NK-92 (cell line): Measurements from ENCODE around the gene PRDM16.

Experiments used
- DNase-seq: peaks from one replicate; lab custom pipeline; 2025; ENCODE audit not compliant: unreplicated experiment; lab: John Stamatoyannopoulos, UW

PRDM16 gene

DNA sequence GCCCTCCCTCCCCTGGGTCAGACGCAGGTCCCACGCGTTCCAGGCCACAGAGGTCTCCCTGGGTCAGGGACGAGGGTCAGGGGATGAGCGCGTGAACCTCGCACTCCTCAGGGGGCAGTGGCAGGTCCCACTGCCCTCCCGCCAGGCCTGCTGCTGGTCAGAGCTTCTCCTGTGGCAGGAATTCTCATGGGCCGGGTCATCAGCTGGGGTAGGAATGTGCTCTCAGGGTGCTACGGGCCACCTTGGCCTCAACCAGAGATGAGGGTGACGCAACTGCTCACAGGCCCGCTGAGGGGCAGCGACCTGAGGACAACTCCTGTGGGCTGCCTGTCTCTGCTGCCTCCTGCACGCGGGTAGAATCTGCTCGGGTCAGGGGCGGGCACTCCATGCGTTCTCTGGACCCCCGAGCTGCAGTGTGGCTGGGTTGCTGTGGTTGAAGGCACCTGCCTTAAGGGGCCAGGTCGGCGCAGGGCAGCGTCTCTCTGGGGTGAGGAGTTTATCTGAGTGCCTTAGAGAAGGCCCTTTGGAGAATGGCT is 128.8 kb downstream of the PRDM16 start:
- DNase-seq = no peak

DNA sequence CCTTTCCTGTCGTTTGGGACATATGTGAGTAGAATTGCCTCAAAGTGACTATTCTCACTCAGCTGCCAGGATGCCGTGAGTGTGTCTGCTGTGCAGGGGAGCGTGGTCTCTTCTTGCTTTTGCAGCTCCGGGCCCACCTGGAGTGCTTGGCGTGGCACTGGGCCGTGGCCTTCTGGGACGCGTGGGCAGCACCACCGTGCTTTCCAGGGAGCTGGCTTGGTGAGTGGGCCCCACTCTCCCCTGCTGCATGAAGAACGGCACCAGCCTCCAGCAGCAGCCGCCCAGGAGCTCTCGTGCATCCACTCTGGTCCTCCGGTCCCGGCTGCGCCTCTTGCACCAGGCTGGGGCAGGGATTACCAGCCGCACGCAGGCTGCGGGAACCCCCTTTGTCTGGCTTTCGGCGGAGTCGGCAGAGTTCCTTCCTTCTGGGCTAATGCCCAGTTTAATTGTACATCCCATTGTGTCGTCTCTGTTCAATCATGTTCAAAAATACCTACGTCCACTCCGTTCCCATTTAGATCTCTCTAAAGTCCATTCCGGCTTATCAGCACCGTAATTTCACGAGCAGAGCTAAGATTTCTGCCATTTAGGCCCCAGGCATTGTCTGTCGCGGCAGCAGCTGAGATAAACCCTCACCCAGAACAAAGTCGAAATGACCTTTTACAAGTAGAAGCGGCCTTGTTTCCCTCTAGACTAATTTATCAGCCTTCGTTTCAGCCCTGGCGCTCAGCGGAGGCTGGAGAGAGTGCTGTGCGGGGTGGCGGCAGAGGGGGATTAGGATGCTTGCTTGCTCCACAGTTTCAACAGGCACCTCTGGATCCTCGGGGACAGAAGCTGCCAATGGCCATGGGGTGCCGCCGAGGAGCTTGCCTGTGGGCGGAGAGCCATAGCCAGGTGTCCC is 129.6 kb downstream of the PRDM16 start:
- DNase-seq = no peak

DNA sequence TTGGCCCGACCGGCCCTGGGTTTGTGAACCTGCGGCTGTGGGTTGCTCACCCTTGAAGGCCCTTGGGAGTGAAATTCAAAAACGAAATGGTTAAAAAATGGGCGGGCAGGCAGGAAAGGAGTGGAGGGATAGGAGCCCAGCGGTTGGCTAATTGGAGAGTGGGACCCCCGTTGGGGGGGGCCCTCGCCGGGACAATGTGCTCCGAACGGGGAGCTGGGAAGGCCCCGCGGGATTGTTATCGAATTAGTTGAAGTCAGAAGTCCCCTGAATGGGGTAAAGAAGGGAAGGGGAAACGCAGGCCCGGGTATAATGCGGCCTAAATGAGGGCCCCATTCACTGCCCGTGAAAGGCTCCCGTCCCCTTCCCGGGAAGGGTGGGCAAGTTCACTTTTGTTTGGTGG is 135.7 kb downstream of the PRDM16 start:
- DNase-seq = no peak

DNA sequence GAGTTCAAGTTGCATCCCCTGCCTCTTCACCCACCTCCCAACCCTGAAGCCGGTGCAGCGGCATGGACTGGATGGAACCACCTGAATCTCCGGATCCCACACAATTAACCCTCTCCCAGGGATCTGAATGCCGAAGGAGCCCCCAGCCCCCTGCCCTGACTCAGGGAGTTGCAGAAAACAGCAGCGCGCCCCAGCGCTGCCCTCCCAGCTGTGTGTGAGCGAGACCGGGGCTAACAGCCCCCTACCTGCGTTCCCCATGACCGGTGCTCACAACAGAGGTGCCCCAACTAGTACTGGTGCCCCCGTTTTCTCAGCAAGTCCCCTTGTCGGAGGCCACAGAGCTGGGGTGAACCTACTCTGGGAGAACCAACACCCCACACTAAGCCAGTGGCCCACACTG is 136.8 kb downstream of the PRDM16 start:
- no peak for DNase-seq

DNA sequence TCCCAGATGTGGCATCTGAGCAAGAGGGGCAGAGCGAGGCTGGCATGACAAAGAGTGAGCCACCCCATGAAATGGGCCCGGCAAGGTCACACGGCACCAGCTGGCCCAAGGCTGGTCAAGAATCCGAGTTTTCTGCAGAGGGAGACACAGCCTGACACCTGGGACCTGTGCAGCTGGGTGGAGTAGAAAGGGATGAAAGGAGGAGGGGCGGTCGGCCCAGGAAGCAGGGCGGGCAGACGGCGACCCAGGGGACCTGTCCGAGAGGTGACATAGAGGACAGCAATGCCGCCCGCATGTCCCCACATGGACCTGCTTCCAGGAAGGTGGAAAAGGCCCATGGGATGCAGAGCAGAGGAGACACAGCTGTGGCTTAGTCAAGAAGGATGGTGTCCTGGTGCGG is 137.7 kb downstream of the PRDM16 start:
- DNase-seq = no peak

DNA sequence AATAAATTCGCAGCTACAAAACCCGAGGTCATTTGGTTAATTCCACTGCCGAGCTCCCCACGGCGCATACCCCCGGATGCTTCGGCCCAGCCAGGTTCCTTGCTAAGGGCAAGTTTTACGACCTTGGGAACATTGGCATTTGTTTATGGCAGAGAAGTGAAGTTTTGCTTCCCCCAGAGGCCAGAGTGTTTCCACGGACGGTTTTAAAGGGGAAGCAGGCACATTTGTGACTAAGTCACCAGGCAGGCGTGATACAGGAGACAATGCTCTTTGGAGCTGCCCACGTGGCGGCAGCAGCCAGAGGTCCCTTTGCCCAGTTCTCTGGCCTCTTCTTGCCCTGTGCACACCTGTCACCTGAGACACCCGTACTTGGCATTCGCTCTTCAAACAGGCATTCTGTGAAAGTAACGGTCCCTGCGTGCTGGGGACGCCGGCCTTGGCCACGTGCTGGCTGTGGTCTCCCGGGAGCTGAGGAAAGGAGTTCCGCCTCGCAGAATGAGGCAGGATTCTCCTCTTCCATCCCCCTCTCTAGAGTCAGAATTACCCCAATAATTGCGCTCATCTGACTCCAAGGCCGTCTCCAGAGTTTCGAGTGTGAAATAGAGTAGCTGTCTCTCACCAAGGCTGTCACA is 138.3 kb downstream of the PRDM16 start:
- no peak for DNase-seq

DNA sequence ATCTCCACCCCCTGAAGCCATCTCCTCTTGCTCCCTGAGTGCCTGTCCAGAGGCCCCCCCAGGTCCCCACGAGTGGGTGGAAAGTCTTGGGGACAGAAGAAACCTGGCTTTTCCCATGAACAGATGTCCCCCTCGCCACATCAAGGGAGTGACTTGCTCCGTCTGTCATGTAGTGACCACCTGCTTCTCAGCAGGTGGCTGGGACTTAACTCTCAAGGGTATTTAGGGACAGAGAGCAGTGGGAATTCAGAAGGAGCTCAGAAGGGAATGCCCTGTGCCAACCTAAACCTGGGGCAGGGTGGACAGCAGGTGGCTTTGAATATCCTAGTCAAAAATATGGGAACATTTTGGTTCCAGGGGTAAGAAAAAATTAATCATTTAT is 139.8 kb downstream of the PRDM16 start:
- DNase-seq = no peak

DNA sequence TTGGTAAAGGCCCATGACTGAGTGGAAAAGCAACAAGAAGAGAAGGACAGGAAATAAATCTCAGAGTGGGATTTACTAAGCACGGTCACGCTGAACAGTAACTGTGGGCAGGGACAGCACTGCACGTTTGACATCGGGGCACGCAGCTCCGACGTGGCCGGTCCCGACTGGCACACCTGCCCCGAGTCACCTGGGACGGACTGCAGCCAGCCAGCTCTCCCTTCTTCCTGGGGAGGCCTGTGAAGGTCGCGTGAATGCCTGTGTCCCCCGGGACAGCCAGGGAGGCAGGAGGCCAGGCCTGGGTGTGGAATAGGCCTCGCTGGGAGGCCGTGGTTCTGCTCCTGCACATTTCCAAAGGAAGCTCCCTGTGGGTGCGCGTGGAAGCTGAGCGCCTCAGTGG is 140.2 kb downstream of the PRDM16 start:
- DNase-seq = no peak

DNA sequence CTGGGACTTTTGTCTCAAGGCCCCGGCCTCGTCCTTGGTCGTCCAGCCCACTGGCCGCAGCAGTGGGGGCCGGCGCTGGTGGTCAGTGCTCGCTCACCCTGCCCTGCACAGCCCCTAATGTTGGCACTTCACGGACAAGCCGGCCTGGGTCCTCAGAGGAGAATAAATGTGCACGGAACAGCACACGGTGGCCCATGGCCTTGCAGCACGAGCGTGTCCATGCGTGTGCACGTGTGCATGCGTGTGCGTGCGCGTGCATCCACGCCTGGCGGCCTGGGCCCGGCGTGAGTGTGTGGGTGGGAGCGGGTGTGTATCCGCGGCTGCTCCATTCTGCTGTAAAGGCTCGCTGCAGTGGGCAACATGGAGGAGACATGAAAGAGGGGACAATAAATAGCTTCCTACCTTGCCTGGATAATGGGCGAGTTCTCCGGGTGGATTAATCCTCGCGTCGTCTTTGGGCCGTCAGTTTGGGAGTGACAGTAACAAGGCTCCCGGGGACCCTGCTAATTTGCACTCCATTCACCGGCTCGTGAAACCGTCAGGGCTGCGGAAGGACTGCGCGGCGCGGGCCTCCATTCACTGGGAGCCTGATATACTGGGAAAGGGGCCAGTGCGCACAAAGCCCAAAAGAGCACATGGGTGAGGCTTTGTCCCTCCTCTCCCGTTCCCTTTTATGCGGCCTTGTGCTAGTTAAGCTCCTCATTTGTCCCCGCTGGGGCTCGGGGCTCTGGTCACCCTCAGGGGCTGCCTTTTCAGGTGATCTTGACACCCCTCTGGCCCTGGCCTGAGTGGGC is 142.8 kb downstream of the PRDM16 start:
- DNase-seq = no peak

DNA sequence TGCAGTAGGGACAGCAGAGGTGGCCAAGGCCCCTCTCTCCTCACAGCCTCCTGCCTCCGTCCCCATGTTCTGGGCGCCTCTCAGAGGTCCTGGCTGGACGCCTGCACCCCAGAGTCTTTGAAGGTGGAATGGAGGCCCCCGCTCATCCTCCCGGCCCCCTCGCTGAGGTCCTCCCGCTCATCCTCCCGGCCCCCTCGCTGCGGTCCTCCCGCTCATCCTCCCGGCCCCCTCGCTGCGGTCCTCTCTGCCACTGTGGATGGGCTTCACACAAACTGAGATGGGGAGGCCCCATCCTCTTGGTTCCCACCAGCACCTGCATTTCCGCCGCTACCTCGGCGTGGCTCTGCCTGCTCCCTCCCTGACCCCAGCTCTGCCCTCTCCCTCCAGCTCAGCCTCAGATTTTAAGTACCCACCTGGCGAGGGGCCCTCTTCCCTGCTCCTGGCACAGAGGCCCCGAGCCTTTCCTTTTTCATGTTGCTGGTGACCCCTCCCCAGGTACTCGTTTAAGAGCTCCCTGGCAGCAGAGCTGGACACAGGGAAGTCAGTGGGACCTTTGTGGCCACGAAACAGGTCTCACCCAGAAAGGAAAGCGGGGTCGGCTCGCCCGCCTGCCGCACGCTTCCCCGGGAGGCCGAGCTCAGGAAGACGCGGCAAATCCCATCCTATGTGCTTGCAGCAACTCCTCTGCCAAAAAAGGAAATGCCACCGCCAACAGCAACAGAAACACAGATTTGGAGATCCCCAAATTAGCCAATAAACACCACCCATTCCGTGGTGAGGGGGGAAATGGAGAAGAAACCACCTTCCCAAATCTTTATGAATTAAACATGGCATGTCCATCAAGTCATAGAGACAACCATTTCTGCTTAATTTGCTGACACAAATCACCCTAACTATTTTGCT is 143.7 kb downstream of the PRDM16 start:
- DNase-seq = no peak

DNA sequence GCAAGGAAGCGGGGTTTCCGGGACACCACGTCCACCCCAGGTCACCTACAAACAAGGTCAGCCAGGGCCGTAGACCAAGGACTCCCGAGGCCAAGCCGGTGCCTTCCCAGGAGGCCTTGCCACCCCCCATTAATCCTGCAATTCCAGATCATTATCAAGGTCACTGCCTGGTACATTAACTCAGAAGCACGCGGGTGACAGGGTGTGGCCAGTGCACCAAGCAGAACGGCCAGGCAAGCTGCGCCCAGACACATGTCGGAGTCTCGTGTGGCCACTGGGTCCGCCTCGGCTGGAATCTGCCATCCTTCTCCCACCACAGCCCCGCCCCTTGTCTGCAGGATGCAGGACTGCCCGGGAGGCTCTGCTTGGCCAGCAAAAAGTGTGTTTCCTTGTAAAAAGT is 144.7 kb downstream of the PRDM16 start:
- no peak for DNase-seq

DNA sequence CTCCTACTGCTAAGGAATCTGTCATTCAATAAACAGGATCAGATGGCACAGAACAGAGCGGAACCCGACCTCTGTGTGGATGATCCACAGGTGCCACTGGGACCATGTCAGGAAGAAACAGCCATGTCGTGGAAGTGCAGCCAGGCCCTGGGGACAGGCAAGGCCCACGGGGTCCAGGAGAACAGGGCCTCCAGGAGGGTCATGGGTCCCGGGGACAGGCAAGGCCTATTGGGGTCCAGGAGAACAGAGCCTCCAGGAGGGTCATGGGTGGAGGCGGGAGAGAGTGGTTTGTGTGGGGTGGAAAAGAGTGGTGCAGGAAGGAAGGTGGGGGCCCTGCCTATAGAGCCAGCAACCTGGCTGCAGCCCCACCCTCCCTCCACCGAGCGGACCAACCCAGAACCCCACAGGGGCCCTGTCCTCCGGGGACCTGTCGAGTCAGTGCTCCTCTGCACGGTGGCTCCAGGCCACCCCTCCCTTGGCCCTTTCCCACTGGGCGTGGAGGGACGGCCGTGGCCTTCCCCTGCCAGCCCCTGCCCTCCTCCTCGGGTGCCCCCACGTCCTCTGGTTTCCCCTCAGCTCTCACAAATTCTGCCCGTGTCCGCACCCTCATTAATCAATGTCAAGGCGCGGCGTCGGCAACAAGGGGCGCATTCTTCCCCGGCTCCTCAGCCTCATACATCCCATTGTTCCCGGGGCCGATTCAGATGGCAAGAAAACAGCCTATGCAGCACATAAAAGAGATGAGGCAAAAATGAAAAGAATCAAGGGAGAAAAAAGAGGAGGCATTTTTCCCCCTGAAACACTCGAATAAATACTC is 146.4 kb downstream of the PRDM16 start:
- DNase-seq = no peak

DNA sequence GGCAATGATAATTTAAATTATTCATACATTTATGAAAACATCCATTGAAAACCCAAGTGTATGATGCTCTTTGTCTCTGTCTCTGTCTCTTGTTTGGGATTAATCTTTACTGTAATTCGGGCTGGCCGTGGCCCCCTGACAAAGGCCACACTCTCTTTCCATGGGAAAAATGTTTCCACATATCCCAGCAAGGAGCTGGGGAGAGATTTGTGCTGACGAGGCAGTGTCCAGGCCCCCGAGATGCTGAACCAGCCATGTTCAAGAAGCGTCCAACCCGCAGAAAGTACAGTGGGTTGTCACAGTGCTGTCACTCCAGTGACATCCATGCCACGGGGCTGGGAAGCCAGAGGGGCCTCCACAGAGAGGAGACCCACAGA is 147.0 kb downstream of the PRDM16 start:
- no peak for DNase-seq

DNA sequence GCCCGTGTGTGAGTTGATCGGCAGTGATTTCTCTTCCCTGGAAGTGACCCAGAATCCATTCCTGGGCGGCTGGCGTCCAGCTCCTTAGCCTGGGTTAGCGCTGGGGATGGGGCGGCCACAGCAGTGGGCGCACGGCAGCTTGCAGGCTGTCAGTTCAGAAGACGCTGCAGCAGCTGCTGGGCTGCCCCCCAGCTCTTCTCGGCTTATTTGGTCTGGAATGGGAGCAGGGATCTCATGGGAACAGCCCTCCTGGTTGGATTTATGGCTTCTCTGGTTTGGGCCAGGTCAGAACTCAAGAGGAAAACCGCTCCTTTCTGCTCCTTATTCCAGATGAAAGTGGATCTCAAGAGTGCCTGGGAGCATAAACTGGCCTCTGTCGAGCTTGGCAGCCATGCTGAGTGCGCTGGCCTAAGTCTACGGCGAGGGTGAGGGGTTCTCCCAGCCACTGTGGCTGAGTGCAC is 148.2 kb downstream of the PRDM16 start:
- DNase-seq = no peak

DNA sequence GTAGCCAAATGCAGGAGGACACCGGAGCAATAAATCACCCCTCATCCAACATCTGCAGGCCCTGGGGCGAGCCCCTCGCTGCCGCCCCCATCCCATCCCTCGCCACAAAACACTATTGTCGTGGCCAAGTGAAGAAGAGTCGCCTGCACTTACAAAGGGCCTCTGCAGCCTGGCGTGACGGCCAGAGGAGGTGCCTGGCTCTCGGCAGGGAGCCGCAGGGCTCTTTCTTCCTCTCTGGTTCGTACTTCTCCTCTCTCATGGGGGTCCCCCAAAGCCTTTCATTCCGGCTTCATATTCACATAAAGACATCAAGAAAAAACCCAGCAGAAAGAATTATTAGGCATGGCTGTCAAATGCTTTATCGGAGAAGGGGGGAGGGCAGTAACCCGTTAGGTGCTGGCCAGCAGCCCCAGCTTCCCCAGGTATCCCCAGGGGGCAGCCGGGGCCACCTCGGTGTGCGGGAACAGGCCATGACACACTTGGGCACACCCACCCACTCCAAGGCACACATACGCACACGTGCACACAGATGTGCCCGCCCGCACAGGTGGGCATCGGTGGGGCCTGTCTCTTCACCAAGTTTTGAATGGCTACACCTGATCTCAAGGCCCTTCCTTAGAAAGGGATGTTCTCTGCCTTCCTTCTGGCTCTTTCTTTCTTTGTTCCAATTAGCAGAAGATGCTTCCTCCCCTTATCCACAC is 149.1 kb downstream of the PRDM16 start:
- DNase-seq = no peak

DNA sequence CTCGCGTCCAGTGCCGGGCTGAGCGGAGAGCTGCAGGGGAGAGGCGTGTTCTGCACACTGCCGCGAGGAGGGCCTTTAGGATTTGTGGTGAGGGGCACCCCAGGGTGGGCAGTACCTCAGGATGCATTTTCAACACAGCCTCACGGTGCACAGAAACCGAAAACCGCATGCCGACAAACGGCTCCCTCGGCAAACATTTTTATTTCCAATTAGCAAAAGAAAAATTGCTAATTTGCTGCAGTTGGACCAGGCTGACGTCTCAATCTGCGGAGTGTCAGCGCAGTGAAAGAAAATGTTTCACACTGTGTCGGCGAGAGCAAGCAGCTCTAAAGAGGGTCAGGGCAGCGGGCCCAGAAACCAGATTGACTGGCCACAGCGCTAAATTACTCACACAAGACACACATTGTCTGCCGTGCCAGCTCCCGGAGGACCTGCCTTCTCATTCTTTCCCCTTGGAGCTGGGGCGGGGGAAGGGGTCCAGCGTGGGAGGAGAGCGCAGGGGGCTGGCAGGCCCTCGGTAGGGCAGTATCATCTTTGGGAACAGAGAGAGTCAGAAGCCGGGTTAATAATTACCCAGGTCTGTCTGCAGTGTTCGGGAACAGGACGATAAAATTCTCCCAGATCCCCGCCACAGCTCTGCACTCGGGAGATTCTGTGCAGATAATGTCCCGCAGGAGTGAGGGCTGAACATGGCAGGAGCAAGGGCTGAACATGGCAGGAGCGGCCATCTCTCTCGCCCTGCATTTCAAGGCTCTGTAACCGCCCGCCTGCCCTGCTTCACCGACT is 150.2 kb downstream of the PRDM16 start:
- no peak for DNase-seq

DNA sequence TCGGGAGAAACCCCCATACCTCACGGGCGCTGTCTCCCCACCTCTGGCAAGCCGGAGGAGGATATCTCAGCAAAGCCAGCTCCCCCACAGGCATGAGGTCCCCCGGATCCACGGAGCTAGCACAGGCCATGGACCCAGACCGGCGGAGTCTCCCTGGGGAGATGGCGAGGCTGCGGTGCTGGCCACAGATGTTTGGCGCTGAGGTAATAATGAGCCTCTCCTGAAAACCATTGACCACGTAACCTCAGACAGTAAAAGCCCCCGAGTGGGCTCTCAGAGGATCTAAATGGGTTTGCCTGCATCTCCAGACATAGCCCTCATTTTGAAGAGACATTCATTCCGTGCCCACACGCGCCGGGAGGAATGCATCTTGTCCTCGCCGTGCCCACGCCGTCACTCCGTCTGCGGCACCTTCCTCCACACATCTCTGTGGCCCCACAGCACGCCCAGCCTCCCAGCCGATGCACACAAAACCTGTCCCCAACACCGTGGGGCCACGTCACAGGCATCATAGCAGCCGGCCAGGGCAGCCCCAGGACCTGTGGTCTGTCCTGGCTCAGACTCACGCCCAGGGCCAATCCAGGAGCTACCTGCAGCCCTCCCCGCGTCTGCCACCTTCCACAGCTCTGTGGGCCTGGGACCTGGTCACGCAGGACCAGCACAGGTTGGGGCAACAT is 150.9 kb downstream of the PRDM16 start:
- DNase-seq = no peak
